Lung (tissue), 12 donors: ENCODE results near the gene CD44. TPM values are rescaled to one million over a fixed set of nuclear protein-coding genes. Genes with fewer than 3 reads are reported as not detected.

Experiments
- ATAC-seq: fragments of 200-7000 bp; cut with Tn5 transposase; one replicate; pipeline ENCODE4 v1.9.1; 2020; ENCODE audit warnings: moderate number of reproducible peaks; ENCODE audit not compliant: insufficient read depth, low FRiP score
- DNase-seq, 3 donors: peaks; one replicate each; pipeline ENCODE4 v3.0.0-alpha.2; 2013 to 2017
- H3K27ac ChIP-seq, 2 donors: one replicate each; pipeline ENCODE4 v1.5.1; 2013; ENCODE audit warnings: mild to moderate bottlenecking in 2 of 2, moderate library complexity in 2 of 2, control low read depth in 1 of 2, inconsistent platforms in 1 of 2, low read depth in 1 of 2, low read length in 1 of 2
- H3K27me3 ChIP-seq, 3 donors: one replicate each; pipeline ENCODE4 v1.5.1; 2013; ENCODE audit warnings: low read length in 2 of 3; ENCODE audit not compliant: control insufficient read depth in 3 of 3, insufficient read depth in 3 of 3
- H3K36me3 ChIP-seq, 4 donors: one replicate each; pipeline ENCODE4 v1.5.1; 2013; ENCODE audit warnings: low read length in 4 of 4, mild to moderate bottlenecking in 1 of 4, moderate library complexity in 1 of 4; ENCODE audit not compliant: control insufficient read depth in 4 of 4, insufficient read depth in 4 of 4
- H3K4me1 ChIP-seq, 5 donors: one replicate each; pipeline ENCODE4 v1.5.1; 2013; ENCODE audit warnings: low read length in 5 of 5, mild to moderate bottlenecking in 2 of 5, moderate library complexity in 1 of 5; ENCODE audit not compliant: control insufficient read depth in 5 of 5, insufficient read depth in 5 of 5
- H3K4me3 ChIP-seq: one replicate; pipeline ENCODE4 v1.5.1; 2013; ENCODE audit warnings: mild to moderate bottlenecking, control low read depth, moderate library complexity
- H3K9ac ChIP-seq, 2 donors: one replicate each; pipeline ENCODE4 v1.5.1; 2013; ENCODE audit warnings: low read length in 2 of 2, control low read depth in 1 of 2; ENCODE audit not compliant: insufficient read depth in 1 of 2
- H3K9me3 ChIP-seq, 4 donors: one replicate each; pipeline ENCODE4 v1.5.1; 2013; ENCODE audit warnings: low read length in 3 of 4, mild to moderate bottlenecking in 1 of 4, moderate library complexity in 1 of 4; ENCODE audit not compliant: control insufficient read depth in 4 of 4, insufficient read depth in 3 of 4
- WGBS, 2 donors: extraction: QIAGEN DNeasy Blood & Tissue Kit; methylation state at CpG; one replicate each; pipeline ENCODE4 v1.1.7; 2013; 5-methylcytosine and 5-hydroxymethylcytosine counted together
- polyA plus RNA-seq, 2 donors: library from polyadenylated mRNA; stranded (reverse); fragments of 200-250 nt; gene quantifications; one replicate each; pipeline ENCODE4 v1.2.1, GENCODE V29; 2013
- total RNA-seq, 2 donors: library from RNA; depleted of rRNA in 1 of 2; stranded (reverse); fragments of >200 nt in 1 of 2; gene quantifications; one replicate each; pipeline ENCODE4 v1.2.1, GENCODE V29; 2014 to 2021
- TF ChIP-seq, protein P1 (sequence below): IDR thresholded peaks from 2 replicates; pipeline ENCODE4 v1.5.1; 2012; ENCODE audit warnings: mild to moderate bottlenecking; ENCODE audit errors: control extremely low read depth, extremely low read depth
- donor health status: control.
- donor health status: control.
- donor health status: Bipolar disorder and iron deficiency.
- donor health status: healthy.
- donor health status: DM: yes; HTN: yes; CAD: no.

Gene CD44
- total and polyA plus RNA-seq, 4 donors = 115 to 636 (median 544) TPM

DNA sequence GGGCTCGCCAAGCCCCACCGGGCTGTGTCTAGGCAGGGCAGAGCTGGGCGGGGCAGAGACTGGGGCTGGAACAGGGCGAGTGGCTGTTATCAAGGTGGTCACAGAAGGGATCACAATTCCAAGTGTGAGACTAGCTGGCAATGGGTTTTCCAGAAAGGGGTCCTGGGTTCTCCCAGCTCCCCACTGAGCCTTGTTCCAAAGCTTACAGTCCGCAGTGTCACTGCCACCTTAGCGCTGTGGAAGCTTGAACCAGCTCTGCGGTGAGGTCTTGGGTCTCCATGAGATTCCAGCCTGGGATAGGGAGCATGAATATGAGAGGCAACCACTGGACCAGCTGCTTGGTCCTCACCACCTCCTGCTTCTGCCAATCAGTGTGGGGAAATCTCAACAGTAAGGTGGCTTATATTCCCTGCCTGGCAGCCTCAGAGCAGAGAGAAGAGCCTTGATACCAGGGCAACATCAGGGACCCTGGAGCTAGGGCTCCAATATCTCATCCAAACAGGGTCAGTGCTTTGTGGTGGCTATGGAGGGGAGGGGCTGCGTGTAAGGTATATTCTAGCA, 831 bp downstream of the CD44 start:
- Histone ChIP-seq H3K9ac (peak overlapping the region; percentile 65), H3K9me3 (no peaks in the 10 kb centered on the region), H3K4me3 (peak overlapping the region; percentile 80), H3K4me1 (peaks cover 0 to 28% (median 15%) of the 10 kb centered on the region in 5 donors), H3K36me3 (no peaks in the 10 kb centered on the region), H3K27ac (peak overlapping the region in 1 of 2 donors; percentile 96), H3K27me3 (peaks cover 0 to 3% (median 0%) of the 10 kb centered on the region in 3 donors)
- whole genome bisulfite sequencing, 2 donors = 4 to 8% methylated on average over 8 of the region's 8 CpGs
- DNase-seq (peak in 1 of 3 donors; percentile 50), ATAC-seq (no peak)
- TF ChIP-seq, protein P1, sequence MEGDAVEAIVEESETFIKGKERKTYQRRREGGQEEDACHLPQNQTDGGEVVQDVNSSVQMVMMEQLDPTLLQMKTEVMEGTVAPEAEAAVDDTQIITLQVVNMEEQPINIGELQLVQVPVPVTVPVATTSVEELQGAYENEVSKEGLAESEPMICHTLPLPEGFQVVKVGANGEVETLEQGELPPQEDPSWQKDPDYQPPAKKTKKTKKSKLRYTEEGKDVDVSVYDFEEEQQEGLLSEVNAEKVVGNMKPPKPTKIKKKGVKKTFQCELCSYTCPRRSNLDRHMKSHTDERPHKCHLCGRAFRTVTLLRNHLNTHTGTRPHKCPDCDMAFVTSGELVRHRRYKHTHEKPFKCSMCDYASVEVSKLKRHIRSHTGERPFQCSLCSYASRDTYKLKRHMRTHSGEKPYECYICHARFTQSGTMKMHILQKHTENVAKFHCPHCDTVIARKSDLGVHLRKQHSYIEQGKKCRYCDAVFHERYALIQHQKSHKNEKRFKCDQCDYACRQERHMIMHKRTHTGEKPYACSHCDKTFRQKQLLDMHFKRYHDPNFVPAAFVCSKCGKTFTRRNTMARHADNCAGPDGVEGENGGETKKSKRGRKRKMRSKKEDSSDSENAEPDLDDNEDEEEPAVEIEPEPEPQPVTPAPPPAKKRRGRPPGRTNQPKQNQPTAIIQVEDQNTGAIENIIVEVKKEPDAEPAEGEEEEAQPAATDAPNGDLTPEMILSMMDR = no peak

DNA sequence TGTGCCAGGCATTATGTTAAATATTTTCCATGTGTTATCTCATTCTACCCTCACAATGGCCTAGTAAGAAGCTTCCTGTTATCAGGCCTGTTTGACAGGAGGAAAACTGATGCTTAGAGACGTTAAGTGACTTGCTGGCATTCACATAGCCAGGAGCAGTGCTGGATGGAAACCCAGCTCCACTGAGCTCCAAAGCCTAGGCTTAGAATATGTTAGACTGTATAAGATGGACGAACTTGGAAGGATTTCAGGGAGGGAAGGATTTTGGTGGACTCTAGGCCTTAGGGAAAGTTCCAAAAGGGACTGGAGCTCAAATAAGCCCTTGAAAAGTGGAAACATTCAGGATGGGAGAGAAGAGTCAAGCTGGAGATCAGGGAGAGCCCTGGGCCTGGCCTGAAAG, 2.1 kb downstream of the CD44 start:
- Histone ChIP-seq H3K9ac (peak overlapping the region in 1 of 2 donors; percentile 23), H3K4me3 (peak overlapping the region; percentile 24)
- 24 to 35% methylated on average over 2 of the region's 2 CpGs for WGBS, 2 donors

GRCh38 chr11:35141571-35141971, 2.6 kb downstream of the CD44 start:
- DNase-seq (no peak), ATAC-seq (no peak)
- Histone ChIP-seq H3K9ac (no peak overlapping the region), H3K4me3 (peak overlapping the region; percentile 18), H3K9me3 (no peaks in the 10 kb centered on the region), H3K36me3 (no peaks in the 10 kb centered on the region), H3K27ac (peak overlapping the region in 1 of 2 donors; percentile 83), H3K27me3 (peaks cover 0 to 3% (median 0%) of the 10 kb centered on the region in 3 donors), H3K4me1 (peaks cover 0 to 29% (median 23%) of the 10 kb centered on the region in 5 donors)
- WGBS, 2 donors = 9 to 17% methylated on average over 9 of the region's 9 CpGs
- TF ChIP-seq, protein P1 = no peak

More for the DNA sequence above, 2.1 kb downstream of the CD44 start:
- H3K27ac ChIP-seq = peak overlapping the region in 1 of 2 donors; percentile 83
- H3K9me3 ChIP-seq = no peaks in the 10 kb centered on the region
- no peaks in the 10 kb centered on the region for H3K36me3 ChIP-seq
- TF ChIP-seq, protein P1 = no peak
- peaks cover 0 to 3% (median 0%) of the 10 kb centered on the region in 3 donors for H3K27me3 ChIP-seq
- peaks cover 0 to 29% (median 23%) of the 10 kb centered on the region in 5 donors for H3K4me1 ChIP-seq
- ATAC-seq = no peak
- no peak for DNase-seq
